ENCODE measurements around the gene CAMSAP3. TPM values are rescaled to one million over a fixed set of nuclear protein-coding genes. Genes with fewer than 3 reads are reported as not detected.

Gene CAMSAP3
- total RNA-seq, 1 donor from 2014 or later, result 4.1 TPM

DNA sequence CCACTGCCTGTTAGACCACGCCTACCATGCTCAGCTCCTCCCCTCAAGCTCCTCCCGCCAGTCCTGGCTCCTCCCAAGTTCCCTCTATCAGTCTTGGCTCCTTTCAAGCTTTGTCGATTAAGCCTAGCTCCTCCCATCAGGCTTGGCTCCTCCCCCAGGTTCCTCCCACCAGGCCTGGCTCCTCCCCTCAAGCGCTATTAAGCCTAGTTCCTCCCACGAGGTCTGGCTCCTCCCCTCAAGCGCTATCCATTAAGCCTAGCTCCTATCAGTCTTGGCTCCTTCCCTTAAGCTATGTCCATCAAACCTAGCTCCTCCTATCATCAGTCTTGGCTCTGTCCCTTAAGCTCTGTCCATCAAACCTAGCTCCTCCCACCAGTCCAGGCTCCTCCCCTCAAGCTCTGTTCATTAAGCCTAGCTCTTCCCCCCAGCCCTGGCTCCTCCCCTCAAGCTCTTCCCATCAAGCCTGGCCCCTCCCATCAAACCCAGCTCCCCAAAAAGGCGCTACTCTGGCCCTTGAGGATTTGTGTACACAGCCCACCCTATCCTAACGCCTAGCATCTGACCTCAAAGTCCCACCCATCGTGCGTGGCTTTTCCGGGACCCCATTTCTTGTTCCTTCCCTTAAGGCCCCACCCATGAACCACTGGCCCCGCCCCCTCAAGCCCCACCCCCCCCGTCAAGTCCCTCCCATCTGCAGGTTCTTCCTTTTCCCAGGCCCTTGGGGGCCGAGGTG, 10.0 kb downstream of the CAMSAP3 start:
- no peak overlapping the region for H3K4me3 Mint-ChIP-seq (ENCODE audit: unreplicated experiment)
- Histone ChIP-seq H2AFZ (ENCODE audit: low read depth, low read length) (no peak overlapping the region), H3K4me3 (ENCODE audit: insufficient read depth, low read depth, low read length) (no peak overlapping the region), H3K4me1 (ENCODE audit: insufficient read depth, low read length) (no peaks in the 10 kb centered on the region), H3K9ac (ENCODE audit: low read length) (no peak overlapping the region), H3K4me2 (ENCODE audit: low read length) (no peak overlapping the region), H3K9me3 (ENCODE audit: insufficient read depth, low read depth, low read length) (no peaks in the 10 kb centered on the region), H3K27me3 (ENCODE audit: insufficient read depth, low read length) (no peaks in the 10 kb centered on the region), H4K20me1 (ENCODE audit: insufficient read depth, low read length) (no peaks in the 10 kb centered on the region), H3K27ac (ENCODE audit: low read depth, low read length) (no peak overlapping the region), H3K36me3 (ENCODE audit: insufficient read depth, low read length) (no peaks in the 10 kb centered on the region), H3K79me2 (ENCODE audit: insufficient read depth, low read length) (no peaks in the 10 kb centered on the region)
- peaks cover 4% of the 10 kb centered on the region for H3K27me3 Mint-ChIP-seq (ENCODE audit: low read depth, unreplicated experiment)
- TF ChIP-seq, protein P1, sequence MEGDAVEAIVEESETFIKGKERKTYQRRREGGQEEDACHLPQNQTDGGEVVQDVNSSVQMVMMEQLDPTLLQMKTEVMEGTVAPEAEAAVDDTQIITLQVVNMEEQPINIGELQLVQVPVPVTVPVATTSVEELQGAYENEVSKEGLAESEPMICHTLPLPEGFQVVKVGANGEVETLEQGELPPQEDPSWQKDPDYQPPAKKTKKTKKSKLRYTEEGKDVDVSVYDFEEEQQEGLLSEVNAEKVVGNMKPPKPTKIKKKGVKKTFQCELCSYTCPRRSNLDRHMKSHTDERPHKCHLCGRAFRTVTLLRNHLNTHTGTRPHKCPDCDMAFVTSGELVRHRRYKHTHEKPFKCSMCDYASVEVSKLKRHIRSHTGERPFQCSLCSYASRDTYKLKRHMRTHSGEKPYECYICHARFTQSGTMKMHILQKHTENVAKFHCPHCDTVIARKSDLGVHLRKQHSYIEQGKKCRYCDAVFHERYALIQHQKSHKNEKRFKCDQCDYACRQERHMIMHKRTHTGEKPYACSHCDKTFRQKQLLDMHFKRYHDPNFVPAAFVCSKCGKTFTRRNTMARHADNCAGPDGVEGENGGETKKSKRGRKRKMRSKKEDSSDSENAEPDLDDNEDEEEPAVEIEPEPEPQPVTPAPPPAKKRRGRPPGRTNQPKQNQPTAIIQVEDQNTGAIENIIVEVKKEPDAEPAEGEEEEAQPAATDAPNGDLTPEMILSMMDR (IDR thresholded peaks at IDR 0.05; ENCODE audit: insufficient read depth, low read depth, low read length), result no peak
- no peak for TF ChIP-seq EZH2 (IDR thresholded peaks at IDR 0.05; ENCODE audit: insufficient read depth, low read length)
- no peak for FAIRE-seq
- H3K27ac Mint-ChIP-seq (ENCODE audit: unreplicated experiment), result no peak overlapping the region
- no peaks in the 10 kb centered on the region for H3K9me3 Mint-ChIP-seq (ENCODE audit: unreplicated experiment)
- no peaks in the 10 kb centered on the region for H3K4me1 Mint-ChIP-seq (ENCODE audit: low read depth, unreplicated experiment)
- no peaks in the 10 kb centered on the region for H3K36me3 Mint-ChIP-seq (ENCODE audit: low read depth, unreplicated experiment)
- DNase-seq (ENCODE audit: low read depth), result no peak

DNA sequence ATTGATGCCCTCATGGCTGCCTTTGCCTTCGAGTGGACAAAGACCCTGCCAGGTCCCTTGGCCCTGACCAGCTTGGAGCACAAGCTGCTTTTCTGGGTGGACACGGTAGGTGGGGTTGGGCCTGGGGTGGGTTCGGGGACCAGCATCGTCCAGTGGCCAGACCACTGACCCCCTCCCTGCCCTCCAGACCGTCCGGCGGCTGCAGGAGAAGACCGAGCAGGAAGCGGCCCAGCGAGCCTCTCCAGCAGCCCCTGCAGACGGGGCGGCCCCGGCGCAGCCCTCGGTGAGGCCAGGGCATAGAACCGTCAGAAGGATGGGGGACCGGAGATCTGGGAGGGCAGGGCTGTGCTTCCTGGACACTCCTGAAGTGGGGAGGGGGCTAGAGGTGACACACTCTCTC, 10.6 kb downstream of the CAMSAP3 start:
- FAIRE-seq, result no peak
- Mint-ChIP-seq H3K4me1 (ENCODE audit: low read depth, unreplicated experiment) (no peaks in the 10 kb centered on the region), H3K27me3 (ENCODE audit: low read depth, unreplicated experiment) (peaks cover 4% of the 10 kb centered on the region), H3K27ac (ENCODE audit: unreplicated experiment) (no peak overlapping the region), H3K9me3 (ENCODE audit: unreplicated experiment) (no peaks in the 10 kb centered on the region), H3K4me3 (ENCODE audit: unreplicated experiment) (no peak overlapping the region), H3K36me3 (ENCODE audit: low read depth, unreplicated experiment) (no peaks in the 10 kb centered on the region)
- H3K4me3 ChIP-seq (ENCODE audit: insufficient read depth, low read depth, low read length), result no peak overlapping the region
- no peak for DNase-seq (ENCODE audit: low read depth)
- TF ChIP-seq EZH2 (IDR thresholded peaks at IDR 0.05; ENCODE audit: insufficient read depth, low read length), result no peak
- TF ChIP-seq, protein P1 (IDR thresholded peaks at IDR 0.05; ENCODE audit: insufficient read depth, low read depth, low read length), result no peak
- H3K9ac ChIP-seq (ENCODE audit: low read length), result no peak overlapping the region
- no peaks in the 10 kb centered on the region for H3K27me3 ChIP-seq (ENCODE audit: insufficient read depth, low read length)
- H2AFZ ChIP-seq (ENCODE audit: low read depth, low read length), result no peak overlapping the region
- H3K4me2 ChIP-seq (ENCODE audit: low read length), result no peak overlapping the region
- no peaks in the 10 kb centered on the region for H4K20me1 ChIP-seq (ENCODE audit: insufficient read depth, low read length)
- no peaks in the 10 kb centered on the region for H3K4me1 ChIP-seq (ENCODE audit: insufficient read depth, low read length)
- no peaks in the 10 kb centered on the region for H3K79me2 ChIP-seq (ENCODE audit: insufficient read depth, low read length)
- H3K9me3 ChIP-seq (ENCODE audit: insufficient read depth, low read depth, low read length), result no peaks in the 10 kb centered on the region
- H3K27ac ChIP-seq (ENCODE audit: low read depth, low read length), result no peak overlapping the region
- H3K36me3 ChIP-seq (ENCODE audit: insufficient read depth, low read length), result no peaks in the 10 kb centered on the region

DNA sequence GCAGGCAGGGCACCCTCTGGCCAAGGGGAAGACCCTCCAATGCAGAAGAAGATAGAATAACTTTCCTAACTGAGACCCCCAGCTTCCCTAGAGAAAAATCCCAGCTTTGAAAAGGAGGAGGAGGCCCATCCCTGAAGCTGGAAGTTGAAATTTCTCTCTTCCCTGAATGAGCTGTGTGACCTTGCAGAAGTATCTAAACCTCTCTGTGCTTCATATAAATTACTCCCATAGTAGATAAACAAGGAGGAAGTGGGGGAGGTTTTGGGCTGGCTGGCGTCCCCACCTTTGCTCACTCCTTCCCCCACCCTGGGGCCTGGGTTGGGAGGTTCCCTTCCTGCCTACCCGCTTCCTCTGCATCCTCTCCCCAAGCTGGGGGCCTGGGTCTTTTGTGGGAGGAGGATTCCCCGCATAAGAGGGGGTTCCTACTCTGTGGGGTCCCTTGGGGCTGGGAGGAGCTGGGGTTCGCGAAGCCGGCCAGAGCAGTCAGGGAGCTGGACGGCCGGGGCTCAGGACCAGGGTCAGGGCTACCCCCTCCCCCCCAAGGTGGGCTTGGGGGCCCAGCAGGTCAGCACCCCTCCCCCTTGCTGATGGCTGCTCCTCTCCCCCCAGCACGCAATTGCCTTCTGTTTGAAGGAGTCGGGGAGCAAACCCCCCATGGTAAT, 11.7 kb downstream of the CAMSAP3 start:
- no peak overlapping the region for H2AFZ ChIP-seq (ENCODE audit: low read depth, low read length)
- H3K27me3 ChIP-seq (ENCODE audit: insufficient read depth, low read length), result no peaks in the 10 kb centered on the region
- H3K79me2 ChIP-seq (ENCODE audit: insufficient read depth, low read length), result no peaks in the 10 kb centered on the region
- no peak overlapping the region for H3K27ac ChIP-seq (ENCODE audit: low read depth, low read length)
- no peak overlapping the region for H3K9ac ChIP-seq (ENCODE audit: low read length)
- Mint-ChIP-seq H3K9me3 (ENCODE audit: unreplicated experiment) (no peaks in the 10 kb centered on the region), H3K27ac (ENCODE audit: unreplicated experiment) (no peak overlapping the region), H3K27me3 (ENCODE audit: low read depth, unreplicated experiment) (peaks cover 4% of the 10 kb centered on the region), H3K4me1 (ENCODE audit: low read depth, unreplicated experiment) (no peaks in the 10 kb centered on the region), H3K4me3 (ENCODE audit: unreplicated experiment) (no peak overlapping the region), H3K36me3 (ENCODE audit: low read depth, unreplicated experiment) (no peaks in the 10 kb centered on the region)
- no peak overlapping the region for H3K4me2 ChIP-seq (ENCODE audit: low read length)
- no peaks in the 10 kb centered on the region for H3K36me3 ChIP-seq (ENCODE audit: insufficient read depth, low read length)
- DNase-seq (ENCODE audit: low read depth), result no peak
- no peaks in the 10 kb centered on the region for H4K20me1 ChIP-seq (ENCODE audit: insufficient read depth, low read length)
- H3K4me3 ChIP-seq (ENCODE audit: insufficient read depth, low read depth, low read length), result no peak overlapping the region
- FAIRE-seq, result no peak
- no peak for TF ChIP-seq EZH2 (IDR thresholded peaks at IDR 0.05; ENCODE audit: insufficient read depth, low read length)
- TF ChIP-seq, protein P1 (IDR thresholded peaks at IDR 0.05; ENCODE audit: insufficient read depth, low read depth, low read length), result no peak
- H3K9me3 ChIP-seq (ENCODE audit: insufficient read depth, low read depth, low read length), result no peaks in the 10 kb centered on the region
- H3K4me1 ChIP-seq (ENCODE audit: insufficient read depth, low read length), result no peaks in the 10 kb centered on the region

Data from astrocyte (in vitro differentiated cells and primary cell).